OCI-LY3 (cell line): ENCODE measurements around the gene RSPO1.

Source experiments
- H2AFZ ChIP-seq: fragments of 200-600, 300-600 bp; shearing (Covaris generic); 2 replicates; pipeline ENCODE4 v1.6.0; 2014; ENCODE audit warnings: antibody characterized with exemption, low read depth, low read length
- H3K27ac ChIP-seq: fragments of 200-600, 300-600 bp; sonication (generic); 2 replicates; pipeline ENCODE4 v1.5.1; 2014; ENCODE audit warnings: mild to moderate bottlenecking, low read length, moderate library complexity, mixed read lengths
- H3K27me3 ChIP-seq: fragments of 200-600, 300-600 bp; sonication (generic); 2 replicates; pipeline ENCODE4 v1.6.1; 2014; ENCODE audit warnings: low read depth, low read length, mixed read lengths
- H3K36me3 ChIP-seq: fragments of 200-600, 300-600 bp; sonication (generic); replicated peaks from 2 replicates; pipeline ENCODE3; 2014; ENCODE audit warnings: low read depth, low read length, mixed read lengths
- H3K4me1 ChIP-seq: fragments of 300-600, 200-600 bp; sonication (generic); 2 replicates; pipeline ENCODE4 v1.6.1; 2014; ENCODE audit warnings: low read length, mixed read lengths
- H3K4me2 ChIP-seq: fragments of 200-600, 300-600 bp; sonication (generic); 2 replicates; pipeline ENCODE4 v1.6.1; 2014; ENCODE audit warnings: low read length, mixed read lengths
- H3K4me3 ChIP-seq: fragments of 300-600, 200-600 bp; sonication (generic); 2 replicates; pipeline ENCODE4 v1.5.1; 2014; ENCODE audit warnings: antibody characterized with exemption, mild to moderate bottlenecking, low read length, moderate library complexity
- H3K79me2 ChIP-seq: fragments of 300-600, 200-600 bp; shearing (Covaris generic); 2 replicates; pipeline ENCODE4 v1.6.1; 2014; ENCODE audit warnings: mild to moderate bottlenecking, low read length, mixed read lengths
- H3K9ac ChIP-seq: fragments of 300-600, 200-600 bp; shearing (Covaris generic); 2 replicates; pipeline ENCODE4 v1.6.0; 2014; ENCODE audit warnings: mild to moderate bottlenecking, low read length, moderate library complexity
- H3K9me3 ChIP-seq: fragments of 200-600, 300-600 bp; shearing (Covaris generic); 2 replicates; pipeline ENCODE4 v1.6.1; 2014; ENCODE audit warnings: low read length, mixed read lengths; ENCODE audit not compliant: insufficient read depth
- H4K20me1 ChIP-seq: fragments of 200-600, 300-600 bp; sonication (generic); 2 replicates; pipeline ENCODE4 v1.6.1; 2016; ENCODE audit warnings: low read length, mixed read lengths; ENCODE audit not compliant: insufficient read depth
- EZH2phosphoT487 ChIP-seq: fragments of 200-600 bp; shearing (Covaris generic); IDR thresholded peaks from 2 replicates; pipeline ENCODE4 v1.6.1; 2018; ENCODE audit warnings: antibody characterized with exemption, mixed run types, low read depth
- TF ChIP-seq, protein P1 (sequence below): fragments of 200-600, 300-600 bp; sonication (generic); IDR thresholded peaks from 2 replicates; pipeline ENCODE4 v1.5.1; 2014; ENCODE audit warnings: antibody characterized with exemption, low read length, low read depth

Gene RSPO1

DNA sequence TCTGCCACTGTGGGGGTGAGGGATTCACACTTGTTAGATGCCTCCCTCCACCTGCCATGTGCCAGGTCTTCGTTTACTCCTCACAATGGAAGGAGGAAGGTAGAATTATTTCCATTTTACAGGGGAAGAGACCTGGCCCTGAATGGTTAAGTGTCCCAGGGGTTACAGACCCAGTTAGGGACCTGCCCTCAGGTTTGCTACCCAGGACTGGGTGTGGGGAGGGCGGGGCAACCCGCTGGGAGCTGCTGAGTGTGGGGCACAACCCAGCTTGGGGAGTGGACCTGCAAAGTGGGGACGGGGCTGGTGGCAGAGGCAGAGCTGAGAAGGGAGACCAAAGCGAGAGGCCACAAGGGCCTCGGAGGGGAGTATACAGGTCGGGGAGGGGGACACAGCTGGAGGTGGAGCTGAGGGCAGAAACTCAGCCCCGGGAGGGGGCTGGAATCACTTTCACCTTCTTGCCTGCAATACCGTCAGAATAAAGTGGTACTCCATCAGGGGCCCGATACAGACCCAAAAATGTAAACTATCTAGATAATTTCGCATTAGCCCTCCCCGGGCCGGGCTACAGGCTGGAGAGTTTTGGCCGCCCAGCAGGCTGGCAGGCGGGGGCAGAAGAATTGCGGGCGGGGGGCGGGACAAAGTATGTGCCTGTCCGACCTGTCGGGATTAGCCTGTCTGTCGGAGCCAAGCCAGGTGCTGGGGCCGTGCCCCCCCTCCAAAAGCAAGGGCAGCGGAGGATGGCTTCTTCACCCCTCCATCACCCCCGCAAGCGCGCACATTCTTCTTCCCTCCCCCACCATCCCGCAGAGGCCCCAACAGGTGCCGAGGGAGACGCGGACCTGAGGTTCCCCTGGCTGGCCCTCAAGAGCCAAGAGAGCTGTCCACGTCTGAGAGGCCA, 1.4 kb downstream of the RSPO1 start:
- H4K20me1 ChIP-seq, result no peaks in the 10 kb centered on the region
- H3K27ac ChIP-seq, result no peak overlapping the region
- no peaks in the 10 kb centered on the region for H3K36me3 ChIP-seq
- H3K9ac ChIP-seq, result no peak overlapping the region
- no peaks in the 10 kb centered on the region for H3K4me1 ChIP-seq
- no peaks in the 10 kb centered on the region for H3K79me2 ChIP-seq
- H3K27me3 ChIP-seq, result peaks cover 10% of the 10 kb centered on the region
- H3K4me3 ChIP-seq, result no peak overlapping the region
- no peaks in the 10 kb centered on the region for H3K9me3 ChIP-seq
- TF ChIP-seq EZH2phosphoT487, result no peak
- TF ChIP-seq, protein P1, sequence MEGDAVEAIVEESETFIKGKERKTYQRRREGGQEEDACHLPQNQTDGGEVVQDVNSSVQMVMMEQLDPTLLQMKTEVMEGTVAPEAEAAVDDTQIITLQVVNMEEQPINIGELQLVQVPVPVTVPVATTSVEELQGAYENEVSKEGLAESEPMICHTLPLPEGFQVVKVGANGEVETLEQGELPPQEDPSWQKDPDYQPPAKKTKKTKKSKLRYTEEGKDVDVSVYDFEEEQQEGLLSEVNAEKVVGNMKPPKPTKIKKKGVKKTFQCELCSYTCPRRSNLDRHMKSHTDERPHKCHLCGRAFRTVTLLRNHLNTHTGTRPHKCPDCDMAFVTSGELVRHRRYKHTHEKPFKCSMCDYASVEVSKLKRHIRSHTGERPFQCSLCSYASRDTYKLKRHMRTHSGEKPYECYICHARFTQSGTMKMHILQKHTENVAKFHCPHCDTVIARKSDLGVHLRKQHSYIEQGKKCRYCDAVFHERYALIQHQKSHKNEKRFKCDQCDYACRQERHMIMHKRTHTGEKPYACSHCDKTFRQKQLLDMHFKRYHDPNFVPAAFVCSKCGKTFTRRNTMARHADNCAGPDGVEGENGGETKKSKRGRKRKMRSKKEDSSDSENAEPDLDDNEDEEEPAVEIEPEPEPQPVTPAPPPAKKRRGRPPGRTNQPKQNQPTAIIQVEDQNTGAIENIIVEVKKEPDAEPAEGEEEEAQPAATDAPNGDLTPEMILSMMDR, result no peak
- H3K4me2 ChIP-seq, result no peak overlapping the region
- no peak overlapping the region for H2AFZ ChIP-seq

DNA sequence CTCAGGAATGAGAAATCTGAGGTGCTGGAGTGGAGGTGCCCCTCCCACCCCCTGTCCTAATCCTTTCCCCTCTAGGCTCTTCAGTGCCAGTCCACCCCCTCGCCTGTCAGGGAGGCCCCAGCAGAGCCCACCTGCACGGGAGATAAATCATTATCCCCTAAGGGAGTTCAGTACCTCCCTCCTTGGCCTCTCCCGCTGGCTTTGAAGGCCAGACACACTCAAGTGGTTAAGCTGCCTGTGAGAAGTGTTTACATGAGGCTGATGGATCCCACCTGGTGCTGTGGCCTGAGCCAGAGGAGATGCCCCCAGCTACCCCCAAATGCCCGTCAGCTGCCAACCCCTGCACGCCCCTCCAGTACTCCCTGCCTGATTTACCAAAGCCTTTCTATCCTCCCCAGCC, 3.7 kb downstream of the RSPO1 start:
- Histone ChIP-seq H4K20me1 (no peaks in the 10 kb centered on the region), H3K4me3 (no peak overlapping the region), H3K79me2 (no peaks in the 10 kb centered on the region), H3K4me2 (no peak overlapping the region), H3K27ac (no peak overlapping the region), H3K9ac (no peak overlapping the region), H3K27me3 (peaks cover 10% of the 10 kb centered on the region), H3K9me3 (no peaks in the 10 kb centered on the region), H3K36me3 (no peaks in the 10 kb centered on the region), H2AFZ (no peak overlapping the region), H3K4me1 (no peaks in the 10 kb centered on the region)
- TF ChIP-seq EZH2phosphoT487, result no peak
- TF ChIP-seq, protein P1, result no peak

DNA sequence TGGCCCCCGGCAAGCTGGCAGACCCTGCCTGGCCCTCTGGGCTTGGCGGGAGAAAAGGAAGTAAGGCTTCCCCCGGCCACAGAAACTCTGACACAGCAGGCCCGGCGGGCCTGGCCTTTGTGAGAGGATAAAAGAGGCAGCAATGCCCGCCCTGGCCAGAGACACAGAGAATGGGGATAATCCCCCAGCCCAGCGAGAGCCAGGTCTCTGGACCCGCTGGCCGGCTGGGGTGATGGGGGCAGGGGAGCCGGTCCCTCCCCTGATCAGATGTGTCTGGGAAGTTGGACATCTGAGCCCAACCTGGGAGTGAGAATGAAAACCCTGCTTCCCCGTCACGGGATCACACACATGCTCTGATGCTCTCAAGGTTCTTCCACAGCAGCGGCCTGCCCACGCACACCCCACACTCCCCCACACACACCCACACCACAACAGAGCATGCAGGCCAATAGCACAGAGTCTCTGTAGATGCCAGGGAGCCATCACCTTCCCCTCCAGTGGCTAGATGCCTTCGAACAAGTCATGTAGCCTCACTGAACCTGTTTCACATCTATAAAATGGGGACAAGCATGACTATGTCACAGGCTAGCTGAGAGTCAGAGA, 4.2 kb downstream of the RSPO1 start:
- TF ChIP-seq EZH2phosphoT487, result no peak

DNA sequence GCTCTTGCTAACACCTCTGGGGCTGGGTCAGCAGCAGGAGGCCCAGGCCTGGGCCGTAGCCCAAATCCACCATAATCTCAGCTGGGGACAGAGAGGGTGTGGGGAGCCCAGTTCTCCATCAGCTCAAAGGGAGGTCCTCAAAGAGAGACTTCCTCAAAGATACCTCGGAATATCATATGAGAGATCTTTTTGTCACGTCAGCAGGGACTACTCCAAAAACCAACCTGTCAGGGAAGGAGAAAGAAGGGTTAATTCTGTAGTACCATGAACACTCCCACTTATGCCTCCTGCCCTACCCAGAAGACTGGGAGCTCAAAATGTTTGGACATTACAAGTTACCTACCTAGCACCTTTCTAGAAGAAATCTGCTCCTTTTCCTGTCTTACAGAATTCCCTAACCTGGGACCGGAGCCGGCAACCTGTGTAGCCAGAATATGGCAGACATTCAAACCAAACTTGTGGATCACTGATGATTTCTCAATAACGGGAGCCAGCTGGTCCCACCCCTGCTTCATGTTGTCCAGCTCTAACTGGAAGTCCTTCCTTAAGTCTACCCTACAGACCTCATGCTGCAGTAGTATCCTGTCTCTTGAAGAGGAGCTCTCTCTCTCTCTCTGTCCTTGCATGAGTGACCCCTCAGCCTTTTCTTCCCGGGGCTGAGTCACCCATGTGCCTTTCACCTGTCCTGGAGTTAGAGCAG, 4.8 kb downstream of the RSPO1 start:
- Histone ChIP-seq H3K9ac (no peak overlapping the region), H3K4me1 (no peaks in the 10 kb centered on the region), H3K27me3 (peaks cover 10% of the 10 kb centered on the region), H3K79me2 (no peaks in the 10 kb centered on the region), H4K20me1 (no peaks in the 10 kb centered on the region), H3K36me3 (no peaks in the 10 kb centered on the region), H3K4me3 (no peak overlapping the region), H2AFZ (no peak overlapping the region), H3K9me3 (no peaks in the 10 kb centered on the region), H3K4me2 (no peak overlapping the region), H3K27ac (no peak overlapping the region)
- TF ChIP-seq, protein P1, result no peak
- no peak for TF ChIP-seq EZH2phosphoT487

More for the DNA sequence above, 4.2 kb downstream of the RSPO1 start:
- H3K4me3 ChIP-seq, result no peak overlapping the region
- no peak overlapping the region for H3K27ac ChIP-seq
- no peaks in the 10 kb centered on the region for H3K9me3 ChIP-seq
- peaks cover 10% of the 10 kb centered on the region for H3K27me3 ChIP-seq
- H3K79me2 ChIP-seq, result no peaks in the 10 kb centered on the region
- no peaks in the 10 kb centered on the region for H3K36me3 ChIP-seq
- no peak overlapping the region for H3K4me2 ChIP-seq
- no peak overlapping the region for H3K9ac ChIP-seq
- H3K4me1 ChIP-seq, result no peaks in the 10 kb centered on the region
- H4K20me1 ChIP-seq, result no peaks in the 10 kb centered on the region
- no peak overlapping the region for H2AFZ ChIP-seq
